Thyroid gland (tissue), 4 donors: ENCODE measurements around the gene ANTXR2.

Experiments used
- POLR2A ChIP-seq, 2 donors: fragments of 450-650 bp; IDR thresholded peaks; one replicate each; pipeline ENCODE4 v1.6.1; 2017; ENCODE audit warnings: antibody characterized with exemption in 2 of 2, mild to moderate bottlenecking in 2 of 2, moderate library complexity in 1 of 2
- TF ChIP-seq, protein P1 (sequence below), 6 experiments: fragments of 200-600 bp in 3 of 6; fragments of 450-650 bp in 3 of 6; sonication (generic) in 3 of 6; IDR thresholded peaks; one replicate each; pipeline ENCODE4 v1.5.1; 2016 to 2019; ENCODE audit warnings: antibody characterized with exemption in 6 of 6, mild to moderate bottlenecking in 2 of 6, inconsistent platforms in 1 of 6, moderate library complexity in 1 of 6

DNA sequence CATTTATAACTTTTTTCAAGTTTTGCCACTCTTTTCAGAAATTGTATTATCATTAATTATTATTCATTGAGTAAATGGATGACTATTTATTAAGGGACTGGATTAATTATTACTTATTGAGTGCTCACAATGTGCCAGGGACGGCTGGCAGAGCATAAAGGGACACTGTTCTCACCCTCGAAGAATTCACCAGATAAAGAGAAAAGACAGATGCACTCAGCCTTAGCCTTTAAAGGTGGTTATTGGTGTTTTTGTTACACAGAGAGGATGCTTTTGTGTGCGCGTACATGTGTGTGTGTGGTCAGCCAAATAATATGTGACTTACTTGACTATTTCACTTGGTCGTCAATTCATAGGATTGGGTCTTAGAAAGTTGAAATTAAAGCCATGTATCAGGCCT is 187.0 kb downstream of the ANTXR2 start:
- no peak for TF ChIP-seq POLR2A (IDR thresholded peaks at IDR 0.05)
- TF ChIP-seq, protein P1, sequence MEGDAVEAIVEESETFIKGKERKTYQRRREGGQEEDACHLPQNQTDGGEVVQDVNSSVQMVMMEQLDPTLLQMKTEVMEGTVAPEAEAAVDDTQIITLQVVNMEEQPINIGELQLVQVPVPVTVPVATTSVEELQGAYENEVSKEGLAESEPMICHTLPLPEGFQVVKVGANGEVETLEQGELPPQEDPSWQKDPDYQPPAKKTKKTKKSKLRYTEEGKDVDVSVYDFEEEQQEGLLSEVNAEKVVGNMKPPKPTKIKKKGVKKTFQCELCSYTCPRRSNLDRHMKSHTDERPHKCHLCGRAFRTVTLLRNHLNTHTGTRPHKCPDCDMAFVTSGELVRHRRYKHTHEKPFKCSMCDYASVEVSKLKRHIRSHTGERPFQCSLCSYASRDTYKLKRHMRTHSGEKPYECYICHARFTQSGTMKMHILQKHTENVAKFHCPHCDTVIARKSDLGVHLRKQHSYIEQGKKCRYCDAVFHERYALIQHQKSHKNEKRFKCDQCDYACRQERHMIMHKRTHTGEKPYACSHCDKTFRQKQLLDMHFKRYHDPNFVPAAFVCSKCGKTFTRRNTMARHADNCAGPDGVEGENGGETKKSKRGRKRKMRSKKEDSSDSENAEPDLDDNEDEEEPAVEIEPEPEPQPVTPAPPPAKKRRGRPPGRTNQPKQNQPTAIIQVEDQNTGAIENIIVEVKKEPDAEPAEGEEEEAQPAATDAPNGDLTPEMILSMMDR (IDR thresholded peaks at IDR 0.05): no peak
